GM23248 (cell line): Measurements from ENCODE around the gene UBE3A.

ENCODE experiments used
- EZH2 ChIP-seq: fragments of 200-600 bp; sonication (generic); IDR thresholded peaks from 2 replicates; pipeline ENCODE4 v1.6.1; 2018; ENCODE audit warnings: antibody characterized with exemption, mild to moderate bottlenecking; ENCODE audit not compliant: insufficient read depth, poor library complexity, severe bottlenecking
- EZH2phosphoT487 ChIP-seq: fragments of 200-600 bp; sonication (generic); IDR thresholded peaks from 2 replicates; pipeline ENCODE4 v1.6.1; 2018; ENCODE audit warnings: antibody characterized with exemption, moderate library complexity, mild to moderate bottlenecking, low read depth; ENCODE audit not compliant: insufficient read depth

DNA sequence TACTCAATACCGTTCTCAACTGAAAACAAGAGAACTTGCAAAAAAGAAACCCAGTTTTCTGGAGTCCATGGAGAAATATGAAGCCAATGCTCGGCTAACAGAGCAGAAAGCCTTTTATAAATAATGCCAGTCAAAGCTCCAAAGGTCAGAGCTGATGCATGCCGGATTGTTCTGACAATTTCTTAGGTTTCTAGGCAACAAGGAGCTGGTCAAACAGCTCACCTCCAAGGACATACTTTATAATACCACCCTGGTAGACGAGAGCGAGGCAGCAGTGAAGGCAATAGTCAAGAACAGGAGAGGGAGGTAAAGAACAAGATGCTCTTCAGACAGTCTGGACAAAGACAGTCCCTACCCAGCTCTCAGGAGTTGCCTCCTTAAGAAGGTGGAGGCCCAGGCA is 111.1 kb downstream of the UBE3A start:
- TF ChIP-seq EZH2phosphoT487, result no peak
- TF ChIP-seq EZH2, result no peak
